T-cell (primary cell): ENCODE data around the gene FAM83C. TPM values are rescaled to one million over a fixed set of nuclear protein-coding genes. Genes with fewer than 3 reads are reported as not detected.

ENCODE experiments used
- ATAC-seq, 4 experiments: fragments of 200-7000 bp in 3 of 4; fragments of 150-1000 bp in 1 of 4; cut with Tn5 transposase; replicated peaks in 1 of 4; 1 replicate in 3 of 4; 2 replicates in 1 of 4; pipeline ENCODE4 v1.10.0; 2021; ENCODE audit warnings: moderate library complexity in 3 of 4, mild to moderate bottlenecking in 2 of 4, moderate number of reproducible peaks in 1 of 4
- CTCF ChIA-PET, 2 donors: fragments of 300-600 bp; sonication (Branson Sonifier 250); formaldehyde crosslinking; loops; one replicate each; lab custom pipeline; 2022; ENCODE audit warnings: antibody characterized with exemption in 2 of 2; lab: Charles Lee
- POLR2A ChIA-PET, 2 donors: fragments of 300-600 bp; sonication (Branson Sonifier 250); formaldehyde crosslinking; loops; one replicate each; lab custom pipeline; 2022; ENCODE audit warnings: antibody characterized with exemption in 2 of 2; lab: Charles Lee
- DNase-seq, 35 experiments: peaks; one replicate each; pipeline versions ENCODE4 v3.0.0 to v3.0.0-alpha.2; 2013 to 2023
- H3K27ac ChIP-seq: one replicate; pipeline ENCODE4 v1.5.1; 2013; ENCODE audit warnings: low read length
- H3K27me3 ChIP-seq, 2 experiments: replicated peaks in 1 of 2; 1 replicate in 1 of 2; 2 replicates in 1 of 2; pipeline versions ENCODE4 v1.6.1 to v1.7.0; 2013; ENCODE audit warnings: low read length in 1 of 2, mixed read lengths in 1 of 2; ENCODE audit not compliant: control insufficient read depth in 2 of 2, insufficient read depth in 2 of 2; ENCODE audit errors: extremely low read depth in 1 of 2
- H3K36me3 ChIP-seq, 2 donors: 1 replicate in 1 of 2; 2 replicates in 1 of 2; pipeline versions ENCODE4 v1.6.1 to v1.7.0; 2013; ENCODE audit warnings: low read length in 1 of 2; ENCODE audit not compliant: control insufficient read depth in 2 of 2, insufficient read depth in 1 of 2; ENCODE audit errors: extremely low read depth in 1 of 2
- H3K4me1 ChIP-seq, 2 experiments: 1 replicate in 1 of 2; 2 replicates in 1 of 2; pipeline versions ENCODE4 v1.6.1 to v1.7.0; 2013; ENCODE audit warnings: low read length in 2 of 2, mixed read lengths in 1 of 2; ENCODE audit not compliant: insufficient read depth in 2 of 2, control insufficient read depth in 1 of 2; ENCODE audit errors: extremely low read depth in 1 of 2
- H3K4me3 ChIP-seq, 2 donors: 1 replicate in 1 of 2; 2 replicates in 1 of 2; pipeline versions ENCODE4 v1.5.1 to v1.7.0; 2013; ENCODE audit warnings: mild to moderate bottlenecking in 2 of 2, low read length in 1 of 2, moderate library complexity in 1 of 2; ENCODE audit not compliant: control insufficient read depth in 1 of 2; ENCODE audit errors: extremely low read depth in 1 of 2
- H3K9me3 ChIP-seq: 2 replicates; pipeline ENCODE4 v1.7.0; 2013
- H3K27ac Mint-ChIP-seq, 2 donors: one replicate each; pipeline ENCODE4 v1.8.0; 2020 to 2021; ENCODE audit warnings: mild to moderate bottlenecking in 2 of 2, mixed read lengths in 2 of 2
- H3K27me3 Mint-ChIP-seq, 2 donors: one replicate each; pipeline ENCODE4 v1.8.0; 2021 to 2022; ENCODE audit warnings: mixed read lengths in 2 of 2
- H3K36me3 Mint-ChIP-seq: one replicate; pipeline ENCODE4 v1.8.0; 2021; ENCODE audit warnings: mixed read lengths
- H3K4me1 Mint-ChIP-seq, 3 donors: one replicate each; pipeline ENCODE4 v1.8.0; 2020 to 2022; ENCODE audit warnings: mixed read lengths in 3 of 3, mild to moderate bottlenecking in 1 of 3
- H3K4me3 Mint-ChIP-seq, 3 donors: one replicate each; pipeline ENCODE4 v1.8.0; 2020 to 2022; ENCODE audit warnings: mild to moderate bottlenecking in 3 of 3, mixed read lengths in 3 of 3, moderate library complexity in 3 of 3
- H3K9me3 Mint-ChIP-seq, 3 donors: one replicate each; pipeline ENCODE4 v1.8.0; 2020 to 2022; ENCODE audit warnings: mixed read lengths in 3 of 3
- WGBS: methylation state at CpG from one replicate; pipeline ENCODE4 v1.1.5; 2013; ENCODE audit warnings: missing lambda C conversion rate; ENCODE audit not compliant: insufficient coverage; 5-methylcytosine and 5-hydroxymethylcytosine counted together
- total RNA-seq, 35 experiments: library from RNA in 6 of 35; stranded (reverse) in 6 of 35; fragments of 120-200 nt in 1 of 35; gene quantifications; one replicate each; pipeline versions ENCODE4 v1.2.1 to v1.2.4 and lab custom pipeline; 2013 to 2026

Gene FAM83C
- total RNA-seq, 5 donors from 2014 or later (not counting 1 experiment from before 2014, with no cell fraction given): 0.15 TPM; not detected in 4

- ATAC-seq (no peak), DNase-seq (no peak)
- peaks cover 9 to 15% of the 10 kb centered on the region in 2 donors for H3K36me3 ChIP-seq
- peaks cover 0 to 12% of the 10 kb centered on the region in 2 experiments for H3K4me1 ChIP-seq
- ChIA-PET POLR2A (no interaction called here), CTCF (no interaction called here)
- H3K4me3 ChIP-seq: no peak overlapping the region
- H3K27ac ChIP-seq: no peak overlapping the region
- H3K9me3 Mint-ChIP-seq: no peaks in the 10 kb centered on the region
- no peaks in the 10 kb centered on the region for H3K27me3 Mint-ChIP-seq
- 92% methylated on average over 6 of the region's 6 CpGs for WGBS
- peaks cover 5 to 12% (median 12%) of the 10 kb centered on the region in 3 donors for H3K4me1 Mint-ChIP-seq
- H3K36me3 Mint-ChIP-seq: peaks cover 6% of the 10 kb centered on the region
- no peaks in the 10 kb centered on the region for H3K27me3 ChIP-seq
- peak overlapping the region in 1 of 2 donors; percentile 27 for H3K27ac Mint-ChIP-seq
- no peak overlapping the region for H3K4me3 Mint-ChIP-seq
- H3K9me3 ChIP-seq: no peaks in the 10 kb centered on the region
Observed at GRCh38 chr20:35304956-35305355, 12.7 kb upstream of the FAM83C start.

GRCh38 chr20:35303735-35304491 is 11.7 kb upstream of the FAM83C start:
- no peak overlapping the region for H3K27ac Mint-ChIP-seq
- H3K36me3 Mint-ChIP-seq: no peaks in the 10 kb centered on the region
- no peak overlapping the region for H3K4me3 Mint-ChIP-seq
- H3K4me1 Mint-ChIP-seq: peaks cover 5 to 12% (median 12%) of the 10 kb centered on the region in 3 donors
- H3K9me3 ChIP-seq: no peaks in the 10 kb centered on the region
- 0% methylated on average over 1 of the region's 18 CpGs for WGBS
- H3K27me3 ChIP-seq: no peaks in the 10 kb centered on the region
- no peak overlapping the region for H3K4me3 ChIP-seq
- peak; percentile 86 to 97 (median 89) for ATAC-seq
- H3K36me3 ChIP-seq: peaks cover 9 to 15% of the 10 kb centered on the region in 2 donors
- no peaks in the 10 kb centered on the region for H3K9me3 Mint-ChIP-seq
- CTCF ChIA-PET: interaction anchor here (0.6 to 1.6 kb wide), 8 partner anchors 20 to 627 kb away, joined by 3 to 10 read pairs (median 4); partner anchors contain the start of genes EIF6 (in 1 of the 2) and UQCC1 (in 1 of the 2)
- H3K27me3 Mint-ChIP-seq: no peaks in the 10 kb centered on the region
- H3K4me1 ChIP-seq: peaks cover 0 to 12% of the 10 kb centered on the region in 2 experiments
- DNase-seq: peak; percentile 63 to 93 (median 78)
- POLR2A ChIA-PET: no interaction called here
- H3K27ac ChIP-seq: no peak overlapping the region

GRCh38 chr20:35303382-35303734 is 11.1 kb upstream of the FAM83C start:
- H3K4me3 ChIP-seq: no peak overlapping the region
- Mint-ChIP-seq H3K27ac (no peak overlapping the region), H3K9me3 (no peaks in the 10 kb centered on the region), H3K36me3 (no peaks in the 10 kb centered on the region), H3K4me1 (peaks cover 5 to 12% (median 12%) of the 10 kb centered on the region in 3 donors), H3K4me3 (no peak overlapping the region), H3K27me3 (no peaks in the 10 kb centered on the region)
- H3K4me1 ChIP-seq: peaks cover 0 to 12% of the 10 kb centered on the region in 2 experiments
- peaks cover 9 to 15% of the 10 kb centered on the region in 2 donors for H3K36me3 ChIP-seq
- ATAC-seq: no peak
- H3K9me3 ChIP-seq: no peaks in the 10 kb centered on the region
- POLR2A ChIA-PET: interaction anchor here in 1 of 2 donors (0.6 kb wide), 1 partner anchor 156 kb away, joined by 3 read pairs; the partner anchor contains the start of gene EDEM2
- H3K27ac ChIP-seq: no peak overlapping the region
- no peaks in the 10 kb centered on the region for H3K27me3 ChIP-seq
- 83% methylated on average over 5 of the region's 11 CpGs for WGBS
- CTCF ChIA-PET: interaction anchor here (0.6 to 1.6 kb wide), 6 partner anchors 19 to 158 kb away, joined by 3 to 10 read pairs (median 4); partner anchors contain the start of genes EIF6 (in 1 of the 2) and UQCC1 (in 1 of the 2)
- no peak for DNase-seq

GRCh38 chr20:35302421-35303335 is 10.5 kb upstream of the FAM83C start:
- no peak overlapping the region for H3K27ac ChIP-seq

GRCh38 chr20:35301426-35301825 is 9.2 kb upstream of the FAM83C start:
- POLR2A ChIA-PET: no interaction called here
- H3K4me1 ChIP-seq: peaks cover 0 to 10% of the 10 kb centered on the region in 2 experiments
- no peak overlapping the region for H3K27ac ChIP-seq
- WGBS: no CpG with 5 or more reads among the region's 2 CpGs
- peaks cover 3 to 10% of the 10 kb centered on the region in 2 donors for H3K36me3 ChIP-seq
- CTCF ChIA-PET: interaction anchor here (0.5 to 0.7 kb wide), 4 partner anchors 138 to 485 kb away, joined by 3 to 7 read pairs (median 4); no protein-coding TSS in a partner anchor
- DNase-seq (no peak), ATAC-seq (no peak)
- peaks cover 0 to 1% of the 10 kb centered on the region in 2 experiments for H3K27me3 ChIP-seq
- Mint-ChIP-seq H3K27me3 (no peaks in the 10 kb centered on the region), H3K36me3 (no peaks in the 10 kb centered on the region), H3K9me3 (no peaks in the 10 kb centered on the region), H3K4me1 (peaks cover 5 to 12% (median 12%) of the 10 kb centered on the region in 3 donors), H3K27ac (no peak overlapping the region), H3K4me3 (no peak overlapping the region)
- no peak overlapping the region for H3K4me3 ChIP-seq
- no peaks in the 10 kb centered on the region for H3K9me3 ChIP-seq

More at GRCh38 chr20:35302421-35303335, 10.5 kb upstream of the FAM83C start:
- WGBS: 100% methylated on average over 1 of the region's 6 CpGs
- Histone ChIP-seq H3K27me3 (no peaks in the 10 kb centered on the region), H3K4me1 (peaks cover 0 to 12% of the 10 kb centered on the region in 2 experiments), H3K36me3 (peaks cover 7 to 14% of the 10 kb centered on the region in 2 donors), H3K4me3 (no peak overlapping the region), H3K9me3 (no peaks in the 10 kb centered on the region)
- Mint-ChIP-seq H3K27me3 (no peaks in the 10 kb centered on the region), H3K4me3 (no peak overlapping the region), H3K4me1 (peaks cover 5 to 12% (median 12%) of the 10 kb centered on the region in 3 donors), H3K9me3 (no peaks in the 10 kb centered on the region), H3K36me3 (no peaks in the 10 kb centered on the region), H3K27ac (no peak overlapping the region)
- DNase-seq (no peak), ATAC-seq (no peak)
- CTCF ChIA-PET: interaction anchor here in 1 of 2 donors (0.6 to 1.6 kb wide), 5 partner anchors 19 to 158 kb away, joined by 3 to 10 read pairs (median 5); partner anchors contain the start of genes EIF6 and UQCC1
- POLR2A ChIA-PET: interaction anchor here in 1 of 2 donors (0.5 to 0.6 kb wide), 2 partner anchors 17 to 155 kb away, joined by 3 read pairs; partner anchors contain the start of gene EDEM2
